Cortex of kidney (tissue), 1 donor: ENCODE measurements around the gene HPS4.
"Not testable (repeated sequence)": the region's sequence is repeated elsewhere in the genome, so short reads cannot be mapped to it uniquely, and the experiment has no call there.

Experiments
- DNase-seq: peaks from one replicate; lab custom pipeline; 2025; lab: John Stamatoyannopoulos, UW

The HPS4 gene

DNA sequence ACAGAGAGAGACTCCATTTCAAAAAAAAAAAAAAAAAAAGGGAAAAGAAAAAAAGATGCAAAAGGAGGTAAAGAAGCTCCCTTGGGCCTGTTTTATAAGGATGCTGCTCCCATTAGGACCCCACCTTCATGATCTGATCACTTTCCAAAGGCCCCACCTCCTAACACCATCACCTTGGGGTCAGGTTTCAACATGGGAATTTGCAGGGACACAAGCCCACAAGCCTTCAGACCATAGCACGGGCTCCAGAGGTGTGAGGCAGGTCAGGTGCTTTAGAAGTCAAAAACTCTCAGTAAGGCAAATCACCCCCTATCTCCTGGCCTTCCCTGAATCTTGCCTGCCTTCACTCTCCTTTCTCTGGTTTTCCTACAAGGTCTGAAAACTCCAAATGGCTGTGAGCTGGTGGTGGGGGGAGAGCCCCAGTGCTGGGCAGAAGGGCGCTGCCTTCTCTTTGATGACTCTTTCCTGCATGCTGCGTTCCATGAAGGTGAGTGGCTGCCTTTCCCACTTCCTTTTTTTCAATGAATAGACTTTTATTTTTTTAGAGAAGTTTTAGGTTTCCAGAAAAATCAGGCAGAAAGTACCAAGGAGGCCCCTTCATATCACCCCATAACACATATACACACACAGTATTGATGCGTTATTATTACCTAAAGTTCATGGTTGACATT, 41.4 kb downstream of the HPS4 start:
- no peak for DNase-seq

DNA sequence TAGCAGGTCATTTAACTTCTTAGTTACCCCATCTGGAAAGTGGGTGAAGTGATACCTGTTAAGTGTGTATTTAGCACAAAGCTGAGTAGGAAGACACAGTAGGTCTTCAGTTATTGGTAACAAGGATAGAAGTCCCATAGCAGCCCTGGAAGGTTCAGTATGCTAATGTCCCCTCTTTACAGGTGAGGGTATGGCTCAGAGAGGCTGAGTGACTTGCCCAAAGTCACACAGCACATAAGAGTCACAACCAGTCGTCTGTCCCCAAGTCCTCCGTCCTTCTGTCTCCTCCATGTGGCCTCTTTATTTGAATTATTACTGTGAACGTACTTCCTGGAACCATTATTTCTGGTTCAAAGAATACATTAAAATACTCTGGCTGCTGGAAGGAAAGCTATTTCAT, 44.0 kb downstream of the HPS4 start:
- DNase-seq: no peak

DNA sequence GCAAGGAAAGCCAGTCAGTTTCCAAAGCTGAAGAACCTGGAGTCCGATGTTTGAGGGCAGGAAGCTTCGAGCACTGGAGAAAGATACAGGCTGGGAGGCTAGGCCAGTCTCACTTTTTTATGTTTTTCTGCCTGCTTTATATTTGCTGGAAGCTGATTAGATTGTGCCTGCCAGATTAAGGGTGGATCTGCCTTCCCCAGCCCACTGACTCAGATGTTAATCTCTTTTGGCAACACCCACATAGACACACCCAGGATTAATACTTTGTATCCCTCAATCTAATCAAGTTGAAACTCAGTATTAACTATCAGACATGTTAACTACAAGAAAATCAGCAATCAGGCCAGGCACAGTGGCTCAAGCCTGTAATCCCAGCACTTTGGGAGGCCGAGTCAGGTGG, 44.8 kb downstream of the HPS4 start:
- not testable (repeated sequence) for DNase-seq

DNA sequence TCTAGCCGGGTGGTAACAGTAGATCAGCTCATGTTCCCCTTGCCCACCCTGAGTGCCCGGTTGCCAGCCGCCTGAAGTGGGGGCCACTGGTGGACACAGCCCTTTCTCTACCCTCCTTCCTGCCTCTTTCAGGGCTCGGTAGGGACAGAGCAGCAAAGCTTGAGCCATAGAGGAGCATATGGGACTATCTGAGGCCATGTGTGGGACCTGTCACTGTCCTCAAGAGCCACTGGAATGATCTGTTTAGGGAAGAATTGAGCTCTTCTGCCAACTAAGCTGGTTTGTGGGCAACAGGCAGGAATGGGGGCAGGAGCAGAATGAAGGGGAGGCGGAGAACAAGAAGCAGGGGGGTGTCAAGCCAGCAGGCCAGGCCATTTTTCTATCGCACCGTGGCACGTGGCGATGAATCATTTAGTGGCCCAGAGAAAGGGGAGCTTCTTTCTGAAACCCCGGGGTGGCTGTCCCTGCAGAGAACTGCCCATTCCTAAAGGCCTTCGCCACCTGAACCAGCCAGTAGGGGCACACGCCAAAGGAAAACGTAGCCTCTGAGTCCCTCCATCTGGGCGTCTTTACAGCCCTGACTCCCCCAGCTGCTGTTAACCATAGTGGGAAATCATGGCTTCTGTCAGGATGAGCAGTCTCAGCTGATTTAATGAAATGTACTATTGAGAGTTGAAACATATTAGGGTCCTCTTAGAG, 45.7 kb downstream of the HPS4 start:
- no peak for DNase-seq

DNA sequence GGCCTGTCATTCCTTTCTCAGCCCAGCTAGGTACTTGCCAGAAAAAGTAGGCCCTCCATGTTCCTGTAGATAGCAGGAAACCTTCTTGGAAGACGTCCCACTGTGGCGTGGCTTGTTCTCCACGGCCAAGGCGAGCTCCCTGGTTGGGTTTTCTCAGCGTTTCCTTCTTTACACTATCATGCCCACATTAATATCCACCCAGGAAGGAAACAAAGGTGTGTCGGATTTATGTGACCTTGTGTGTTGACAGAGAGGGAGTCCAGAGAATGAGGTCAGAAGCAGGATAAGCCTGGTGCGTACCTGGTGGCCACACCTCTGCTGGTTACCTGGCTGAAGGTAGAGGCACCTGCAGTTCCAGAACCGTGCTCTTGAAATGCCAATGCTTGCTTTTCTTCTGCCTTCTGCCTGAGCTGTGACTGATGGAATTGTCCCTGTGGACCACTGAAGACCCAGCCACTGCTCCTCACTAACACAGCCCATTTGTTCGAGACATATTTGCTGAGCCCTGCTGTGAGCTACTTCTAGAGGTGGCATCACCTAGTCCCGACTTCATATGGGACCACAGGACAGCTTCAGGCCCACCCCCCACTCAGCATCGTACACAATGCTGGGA, 46.6 kb downstream of the HPS4 start:
- DNase-seq: no peak

DNA sequence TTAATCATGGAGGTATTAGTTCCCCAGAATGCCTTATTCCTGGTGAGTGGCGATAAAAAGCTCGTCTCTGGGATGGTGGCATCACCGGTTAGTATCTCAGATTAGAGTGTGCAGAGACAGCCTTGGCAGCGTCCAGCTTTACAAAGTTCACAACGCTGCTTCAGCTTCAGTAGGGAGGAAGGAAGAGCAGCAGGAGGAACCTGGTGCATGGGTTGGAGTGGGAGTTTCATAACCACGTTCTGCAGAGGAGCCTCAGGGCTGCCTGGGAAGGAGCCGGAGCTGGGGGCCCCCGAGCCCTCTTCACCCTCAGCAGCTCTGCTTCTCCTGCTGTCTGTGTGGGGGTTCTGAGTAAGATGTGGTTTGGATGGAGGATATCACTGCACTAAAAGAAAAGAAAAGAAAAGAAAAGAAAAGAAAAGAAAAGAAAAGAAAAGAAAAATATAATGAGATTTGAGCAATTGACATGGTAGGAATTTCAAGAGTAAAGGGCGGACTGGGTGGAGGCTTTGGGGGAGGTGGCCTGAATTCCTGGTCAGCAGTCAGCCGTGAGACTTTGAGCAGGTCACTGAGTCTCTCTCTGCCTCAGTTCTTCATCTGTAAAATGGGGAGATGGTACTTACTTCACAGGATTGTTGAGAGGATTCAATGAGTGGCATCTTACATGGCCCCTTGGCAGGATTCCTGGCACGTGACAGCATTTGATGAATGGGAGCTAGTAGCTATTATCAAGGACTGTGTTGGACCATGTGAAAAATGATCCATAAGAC, 48.1 kb downstream of the HPS4 start:
- no peak for DNase-seq

DNA sequence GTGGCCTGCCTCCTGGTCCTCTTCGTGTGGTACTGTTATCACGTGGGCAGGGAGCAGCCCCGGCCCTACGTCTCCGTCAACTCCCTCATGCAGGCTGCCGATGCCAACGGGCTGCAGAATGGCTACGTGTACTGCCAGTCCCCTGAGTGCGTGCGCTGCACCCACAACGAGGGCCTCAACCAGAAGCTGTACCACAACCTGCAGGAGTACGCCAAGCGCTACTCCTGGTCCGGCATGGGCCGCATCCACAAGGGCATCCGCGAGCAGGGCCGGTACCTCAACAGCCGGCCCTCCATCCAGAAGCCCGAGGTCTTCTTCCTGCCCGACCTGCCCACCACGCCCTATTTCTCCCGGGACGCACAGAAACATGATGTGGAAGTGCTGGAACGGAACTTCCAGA, 49.8 kb downstream of the HPS4 start:
- no peak for DNase-seq

DNA sequence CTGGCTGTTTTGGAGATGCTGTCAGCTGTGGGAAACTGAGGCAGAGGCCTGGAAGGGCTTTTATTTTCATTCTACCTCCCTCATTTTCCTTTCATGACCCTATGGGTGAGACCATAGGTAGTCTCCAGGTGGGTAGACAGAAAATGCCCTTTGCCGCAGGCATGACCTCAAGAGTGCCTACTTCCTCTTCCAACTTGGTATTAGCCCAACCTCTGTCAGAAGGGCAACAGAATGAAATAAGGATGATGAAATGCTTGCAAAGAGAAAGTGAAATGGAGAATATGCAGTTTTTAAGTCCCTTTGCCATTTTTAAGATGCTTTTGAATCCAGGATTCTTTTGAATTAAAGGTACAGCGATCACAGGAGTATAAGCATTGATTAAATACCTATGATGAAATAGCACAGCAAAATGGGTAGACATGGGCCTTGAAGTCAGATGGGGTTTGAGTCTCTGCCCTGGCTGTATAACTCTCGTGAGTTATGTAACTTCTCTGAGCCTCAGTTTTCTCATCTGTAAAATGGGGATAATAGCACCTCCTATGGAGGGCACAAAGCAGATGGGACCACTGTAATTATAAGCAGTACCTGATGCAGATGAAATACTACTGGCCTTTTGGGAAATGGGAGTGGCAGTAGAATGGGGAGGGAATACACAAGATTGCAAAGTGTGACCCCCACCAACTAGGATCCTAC, 50.8 kb downstream of the HPS4 start:
- no peak for DNase-seq

DNA sequence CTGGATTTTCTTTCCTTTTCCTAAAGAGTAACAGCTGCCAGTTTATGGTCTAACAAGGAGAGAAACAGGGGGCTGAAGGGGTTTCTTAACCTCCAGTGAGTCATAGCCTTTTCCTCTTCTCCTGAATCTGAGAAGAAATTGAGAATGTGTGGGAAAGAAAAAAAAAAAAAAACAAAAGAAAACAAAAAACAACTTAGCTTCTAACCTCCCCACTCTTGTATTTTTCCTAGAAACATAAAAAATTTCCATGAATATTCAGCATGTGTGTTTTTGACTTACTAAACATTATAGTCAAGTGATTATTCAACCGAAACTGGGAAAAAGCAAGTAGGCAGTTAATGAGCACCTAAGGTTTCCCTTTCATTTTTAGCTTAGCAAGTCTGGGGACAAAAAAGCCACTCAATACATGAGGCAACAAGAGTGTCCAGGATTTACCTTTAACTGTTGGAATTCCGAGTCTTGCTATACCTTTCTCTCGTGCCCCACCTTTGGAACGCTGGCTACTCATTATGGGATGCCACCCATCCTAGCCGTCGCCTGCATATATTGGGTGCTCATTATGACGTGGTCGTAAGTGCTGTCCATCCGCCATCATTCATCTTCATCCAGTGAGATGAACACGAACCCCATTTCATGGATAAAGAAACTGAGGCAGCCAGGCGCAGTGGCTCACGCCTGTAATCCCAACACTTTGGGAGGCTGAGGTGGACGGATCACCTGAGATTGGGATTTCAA, 52.2 kb downstream of the HPS4 start:
- DNase-seq: no peak

DNA sequence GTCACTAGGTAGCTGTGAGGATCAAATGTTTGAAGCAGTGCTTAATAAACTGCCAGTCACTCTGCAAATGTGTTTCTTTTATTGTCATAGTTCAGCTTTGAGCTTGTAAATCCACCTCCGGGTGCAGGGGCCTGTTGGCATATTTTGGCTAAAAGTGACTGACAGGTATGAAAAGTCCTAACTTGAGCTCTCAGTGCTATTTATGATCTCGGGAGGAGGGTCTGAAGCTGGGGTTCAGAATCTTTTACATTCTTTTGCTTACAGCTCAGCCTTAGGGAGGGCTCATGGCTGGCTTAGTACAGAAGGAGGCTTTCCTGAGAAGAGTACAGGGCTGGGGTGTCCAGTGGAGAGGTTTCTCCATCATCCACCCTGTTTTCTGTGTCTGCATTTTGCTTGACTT, 53.0 kb downstream of the HPS4 start:
- DNase-seq: no peak

DNA sequence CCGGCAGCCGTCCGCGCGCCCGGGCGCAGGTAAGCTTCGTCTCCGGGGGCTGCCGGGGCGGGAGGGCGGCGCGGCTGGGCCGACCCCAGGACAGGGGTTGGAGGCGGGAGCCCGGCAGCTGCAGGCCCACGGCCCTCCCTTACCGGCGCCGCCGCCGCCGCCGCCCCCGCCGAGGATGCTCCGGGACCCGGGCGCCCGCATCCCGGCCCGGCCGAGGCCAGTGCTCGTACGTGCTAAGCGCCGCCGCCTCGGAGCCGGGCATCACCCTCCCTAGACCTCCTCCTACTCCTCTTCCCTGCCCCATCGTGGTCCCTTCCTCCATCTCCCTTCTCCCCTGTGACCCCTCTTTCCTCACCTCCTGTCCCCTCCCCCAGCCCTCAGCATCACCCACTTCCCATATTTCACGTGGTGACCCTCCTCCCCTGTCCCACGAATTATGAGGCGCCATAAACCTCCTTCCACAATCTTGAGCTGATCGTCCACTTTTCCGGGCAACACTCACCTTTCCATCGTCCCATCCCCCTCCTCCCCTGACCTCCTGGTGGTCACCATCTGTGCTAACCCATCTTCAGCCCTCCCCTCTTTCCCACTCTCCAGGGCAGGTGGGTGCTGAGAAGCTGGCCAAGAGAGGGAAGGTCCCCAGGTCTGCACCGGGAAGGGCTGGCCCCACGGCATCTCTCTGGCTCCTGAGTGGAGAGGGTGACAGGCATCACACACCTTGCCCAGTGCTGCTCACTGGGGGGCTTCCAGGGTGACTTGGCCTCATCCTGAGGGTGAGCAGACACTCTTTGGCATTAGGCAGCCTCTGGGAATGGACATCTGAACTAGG, 53.9 kb downstream of the HPS4 start:
- DNase-seq: no peak

DNA sequence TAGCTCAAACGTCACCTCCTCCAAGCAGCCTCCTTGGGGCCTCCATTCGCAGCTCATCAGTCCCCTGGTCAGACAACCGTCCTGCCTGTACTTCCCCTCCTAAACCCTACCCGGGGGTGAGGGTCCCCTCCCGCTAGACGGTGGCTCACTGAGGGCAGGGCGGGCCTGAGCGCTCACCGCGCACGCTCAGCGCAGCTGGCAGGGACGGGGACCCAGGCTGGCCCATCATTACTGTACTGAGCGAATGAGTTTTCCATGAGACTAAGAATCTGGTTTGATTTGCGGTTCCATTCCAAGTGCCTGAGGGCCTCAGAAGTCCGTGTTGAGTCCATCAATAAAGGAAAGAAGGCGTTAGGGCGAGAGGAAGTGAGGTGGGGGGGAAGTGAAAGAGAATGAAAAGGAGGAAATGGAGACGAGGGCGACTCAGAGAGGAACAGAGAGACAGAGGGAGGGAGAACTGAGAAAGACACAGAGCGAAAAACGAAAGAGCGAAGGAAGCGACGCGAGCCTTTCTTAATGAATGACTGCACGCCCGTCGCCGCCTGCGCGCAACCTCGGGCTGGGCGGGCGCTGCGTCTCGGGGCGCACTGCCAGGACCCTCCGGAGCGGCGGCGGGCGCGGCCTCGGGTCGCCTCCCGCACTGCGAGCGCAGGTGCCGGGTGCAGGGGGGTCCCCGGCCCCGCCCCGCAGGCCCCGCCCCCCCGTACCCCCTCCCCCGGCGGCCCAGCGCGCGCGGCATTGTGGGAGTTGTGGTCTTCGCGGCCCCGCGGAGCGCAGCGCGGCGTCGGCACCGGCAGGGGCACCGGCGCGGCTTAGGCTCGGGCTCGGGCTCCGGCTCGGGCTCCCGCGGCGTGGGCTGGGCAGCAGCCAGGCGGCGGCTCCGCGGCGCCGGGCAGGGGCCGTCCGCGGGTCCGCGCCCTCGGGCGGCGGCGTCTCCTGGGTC, 54.8 kb downstream of the HPS4 start, which contains the start of gene ASPHD2:
Gene ASPHD2, plus strand, starts transcription at position 746 of the 943 bp plus-strand sequence. CDS start 4,356 bp downstream, outside the sequence.
- no peak for DNase-seq

DNA sequence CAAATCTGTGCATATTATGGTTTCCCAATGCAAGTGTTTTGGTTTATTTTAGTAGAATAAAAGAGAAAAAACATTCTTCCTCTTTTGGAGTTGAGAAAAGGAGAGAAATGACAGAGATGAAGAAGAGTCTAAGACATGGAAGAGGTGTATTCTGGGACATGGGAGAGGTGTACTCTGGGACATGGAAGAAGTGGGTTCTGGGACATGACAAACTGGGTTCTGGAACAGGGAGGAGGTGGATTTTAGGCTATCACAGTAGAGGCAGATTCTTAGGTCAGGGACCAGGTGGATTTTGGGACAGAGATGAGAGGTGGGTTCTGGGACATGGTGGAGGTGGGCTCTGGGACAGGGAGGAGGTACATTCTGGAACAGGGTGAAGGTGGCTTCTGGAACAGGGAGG, 56.7 kb downstream of the HPS4 start:
- no peak for DNase-seq

DNA sequence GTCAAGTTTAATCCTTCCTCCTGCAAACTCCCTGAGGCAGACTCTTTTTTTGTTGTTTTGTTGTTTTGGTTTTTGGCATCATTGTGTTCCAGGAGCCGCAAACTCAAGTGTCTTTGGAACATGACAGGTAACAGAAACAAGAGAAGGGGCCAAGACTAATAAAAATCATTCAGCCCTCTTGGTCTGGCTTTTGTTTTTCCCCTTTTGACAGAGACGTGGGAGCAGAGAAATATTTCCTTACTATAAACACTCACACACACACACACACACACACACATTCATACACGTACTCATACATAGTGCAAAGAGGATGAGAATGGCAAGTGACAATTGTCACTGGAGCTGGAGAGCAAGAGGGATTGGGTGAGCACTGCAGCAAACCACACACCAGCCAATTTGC, 65.0 kb downstream of the HPS4 start:
- DNase-seq: no peak

DNA sequence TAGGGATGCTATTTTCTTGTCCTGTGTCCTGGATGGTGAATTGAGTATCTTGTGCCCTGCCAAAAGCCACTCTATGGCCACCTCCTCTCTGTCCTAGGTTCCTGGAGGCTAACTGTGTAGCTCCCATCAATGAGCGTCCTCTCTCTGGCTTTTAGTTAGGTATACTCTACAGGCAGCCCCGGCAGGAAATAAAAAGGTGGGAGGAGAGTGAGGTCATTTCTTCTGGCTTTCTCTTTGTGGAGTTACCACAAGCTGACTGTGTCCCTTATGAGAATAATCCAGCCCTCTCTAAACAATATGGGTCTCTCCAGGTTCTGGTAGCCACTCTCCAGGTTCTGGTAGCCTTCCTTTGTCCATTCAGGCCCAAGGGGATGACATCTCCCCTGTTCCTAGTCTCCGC, 66.2 kb downstream of the HPS4 start:
- no peak for DNase-seq

DNA sequence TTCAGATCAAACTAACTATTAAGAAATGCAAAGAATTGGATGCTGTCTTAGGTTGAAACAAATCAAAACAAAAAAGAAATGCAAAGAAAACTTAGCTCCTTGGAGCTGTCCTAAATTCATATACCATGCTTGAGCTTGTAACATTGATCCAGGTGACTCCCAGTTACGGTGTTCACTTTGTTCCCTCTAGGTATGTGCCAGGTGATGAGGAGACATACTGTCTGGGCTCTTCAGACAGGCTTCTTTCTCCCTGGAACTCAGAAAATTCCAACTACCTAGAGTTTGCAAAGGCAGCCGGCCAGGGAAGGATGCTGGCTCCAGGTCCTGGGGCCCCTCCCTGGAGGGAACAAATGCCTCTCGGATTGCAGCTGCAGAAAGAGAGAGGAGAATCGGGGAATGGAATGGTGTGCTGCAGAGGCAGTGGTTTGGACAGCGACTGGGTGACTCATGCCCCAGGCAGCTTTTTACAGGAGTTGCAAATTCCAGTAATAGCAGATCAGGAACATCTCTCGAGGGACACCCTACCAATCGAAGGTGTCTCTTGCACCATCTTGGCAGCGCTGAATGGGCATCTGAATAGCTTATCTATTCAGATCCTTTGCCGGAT, 66.8 kb downstream of the HPS4 start:
- DNase-seq: no peak

DNA sequence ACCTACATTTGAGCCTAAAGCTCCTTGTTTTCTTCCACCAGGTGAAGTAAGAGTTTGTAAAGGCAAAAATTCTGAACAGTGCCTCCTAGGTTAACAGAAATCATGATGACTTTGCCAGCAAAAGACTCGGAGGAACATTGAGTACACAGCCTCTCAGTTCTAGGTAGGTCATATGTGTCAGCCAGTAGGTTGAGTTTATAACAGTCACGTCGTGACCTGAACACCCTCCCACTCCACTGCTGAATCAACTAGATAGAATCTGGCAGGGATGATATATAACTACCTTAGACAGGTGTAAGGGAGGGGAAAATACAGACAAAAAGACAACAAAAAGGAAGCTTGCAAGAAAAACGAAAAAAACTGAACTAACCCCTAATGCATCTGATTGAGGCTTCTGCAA, 67.3 kb downstream of the HPS4 start:
- no peak for DNase-seq

DNA sequence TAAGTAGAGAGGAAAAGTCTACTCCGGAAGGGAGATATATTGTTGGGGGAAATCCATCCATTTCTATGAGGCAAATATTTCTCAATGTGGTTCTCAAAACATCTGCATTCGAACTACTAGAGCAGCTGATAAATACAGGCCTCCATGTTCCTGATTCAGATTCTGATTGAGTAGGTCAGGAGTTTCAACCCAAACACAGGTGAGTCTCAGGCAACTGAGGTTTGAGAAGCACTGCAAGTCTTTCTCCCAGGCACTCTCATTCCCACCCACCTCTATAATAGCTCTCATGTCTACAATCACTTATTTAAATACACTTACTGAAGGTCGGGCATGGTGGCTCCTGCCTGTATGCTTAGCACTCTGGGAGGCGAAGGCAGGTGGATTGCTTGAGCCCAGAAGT, 69.2 kb downstream of the HPS4 start:
- DNase-seq: no peak

DNA sequence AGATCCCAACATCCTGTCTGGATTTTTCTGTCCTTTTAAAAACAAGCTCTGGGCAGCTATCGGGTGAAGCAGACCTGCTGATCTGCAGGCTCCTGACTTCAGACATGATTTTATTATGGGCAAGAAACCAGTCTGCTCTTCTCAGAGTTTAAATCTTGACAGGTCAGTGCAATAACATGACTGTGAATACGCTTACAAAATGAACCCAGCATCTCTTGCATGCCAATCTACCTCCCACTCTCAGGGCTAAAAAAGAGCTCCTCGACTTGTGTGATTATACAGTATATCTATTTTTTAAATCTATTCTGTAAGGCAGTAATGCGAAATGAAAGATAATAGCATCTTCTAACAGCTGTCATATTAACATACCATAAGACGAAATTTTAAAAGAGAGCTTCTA, 73.2 kb downstream of the HPS4 start:
- DNase-seq: no peak
